Measurements from ENCODE around the gene HORMAD2.

HORMAD2 gene

DNA sequence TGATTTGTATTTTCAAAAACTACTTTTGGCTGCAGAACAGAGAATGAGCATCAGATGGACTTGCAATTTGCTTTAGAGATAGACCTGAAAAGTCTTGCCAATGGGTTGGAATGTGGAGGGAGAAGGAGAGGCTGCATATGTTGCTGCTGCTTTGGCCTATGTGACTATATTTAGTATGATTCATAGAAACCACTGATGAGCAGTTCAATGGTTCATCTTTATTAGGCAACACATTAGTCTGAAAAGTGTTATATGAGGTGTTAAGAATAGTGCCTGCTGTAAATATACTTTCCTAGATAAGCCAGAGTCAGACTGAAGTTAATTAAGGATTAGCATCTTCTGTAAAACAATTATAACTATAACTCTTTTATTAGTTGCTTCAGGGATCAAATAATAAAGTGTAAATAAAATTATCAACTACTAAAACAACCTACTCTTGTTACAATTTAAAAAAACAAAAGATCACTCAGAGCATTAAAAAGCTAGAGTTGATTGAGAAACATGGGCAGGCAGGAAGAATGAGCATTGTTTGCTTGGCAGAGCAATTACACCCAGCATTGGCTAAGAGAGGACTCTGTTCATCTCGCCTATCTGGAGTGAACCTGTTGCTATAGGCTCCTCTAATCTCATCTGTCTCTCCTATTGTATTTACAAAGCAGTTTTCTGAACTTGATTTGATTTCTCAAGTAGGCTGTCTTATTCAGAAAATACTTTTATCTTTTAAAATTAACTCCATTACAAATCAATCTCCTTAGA is 36.3 kb downstream of the HORMAD2 start:
- H3K4me3 ChIP-seq (ENCODE audit: low read depth, low read length) = no peak overlapping the region
- TF ChIP-seq CTCF (IDR thresholded peaks at IDR 0.05; ENCODE audit: low read depth, low read length) = no peak
- no peak for TF ChIP-seq MAX (IDR thresholded peaks at IDR 0.05; ENCODE audit: low read depth, low read length)
- no peak for TF ChIP-seq POLR2A (IDR thresholded peaks at IDR 0.05; ENCODE audit: extremely low read depth, insufficient read length)
- TF ChIP-seq MYC (IDR thresholded peaks at IDR 0.05; ENCODE audit: low read depth, low read length) = no peak
- peak; percentile 13 for DNase-seq (ENCODE audit: low read depth)

- DNase-seq (ENCODE audit: low read depth) = no peak
- no peak for TF ChIP-seq MYC (IDR thresholded peaks at IDR 0.05; ENCODE audit: low read depth, low read length)
- H3K4me3 ChIP-seq (ENCODE audit: low read depth, low read length) = no peak overlapping the region
Observed at GRCh38 chr22:30117256-30117655, 37.0 kb downstream of the HORMAD2 start.

GRCh38 chr22:30118291-30118690 is 38.0 kb downstream of the HORMAD2 start:
- TF ChIP-seq MAX (IDR thresholded peaks at IDR 0.05; ENCODE audit: low read depth, low read length) (no peak), CTCF (IDR thresholded peaks at IDR 0.05; ENCODE audit: low read depth, low read length) (no peak), POLR2A (IDR thresholded peaks at IDR 0.05; ENCODE audit: extremely low read depth, insufficient read length) (no peak), MYC (IDR thresholded peaks at IDR 0.05; ENCODE audit: low read depth, low read length) (no peak)
- DNase-seq (ENCODE audit: low read depth) = no peak
- no peak overlapping the region for H3K4me3 ChIP-seq (ENCODE audit: low read depth, low read length)

- no peak for DNase-seq (ENCODE audit: low read depth)
Observed at GRCh38 chr22:30121960-30122359, 41.7 kb downstream of the HORMAD2 start.

DNA sequence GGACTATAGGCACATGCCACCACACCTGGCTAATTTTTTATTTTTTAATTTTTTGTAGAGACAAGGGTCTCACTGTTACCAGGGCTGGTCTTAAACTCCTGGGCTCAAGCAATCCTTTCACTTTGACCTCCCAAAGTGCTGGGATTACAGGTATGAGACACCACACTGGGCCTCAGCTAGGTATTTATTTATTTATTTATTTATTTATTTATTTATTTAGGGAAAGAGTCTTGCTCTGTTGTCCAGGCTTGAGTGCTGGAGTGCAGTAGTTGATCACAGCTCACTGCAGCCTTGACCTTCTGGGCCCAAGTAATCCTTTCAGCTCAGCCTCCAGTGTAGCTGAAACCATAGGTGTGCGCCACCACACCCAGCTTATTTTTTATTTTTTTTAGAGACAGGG is 43.2 kb downstream of the HORMAD2 start:
- no peak overlapping the region for H3K4me3 ChIP-seq (ENCODE audit: low read depth, low read length)
- TF ChIP-seq MYC (IDR thresholded peaks at IDR 0.05; ENCODE audit: low read depth, low read length) (no peak), CTCF (IDR thresholded peaks at IDR 0.05; ENCODE audit: low read depth, low read length) (no peak), POLR2A (IDR thresholded peaks at IDR 0.05; ENCODE audit: extremely low read depth, insufficient read length) (no peak), MAX (IDR thresholded peaks at IDR 0.05; ENCODE audit: low read depth, low read length) (no peak)
- no peak for DNase-seq (ENCODE audit: low read depth)

More at GRCh38 chr22:30121960-30122359, 41.7 kb downstream of the HORMAD2 start:
- no peak for TF ChIP-seq MYC (IDR thresholded peaks at IDR 0.05; ENCODE audit: low read depth, low read length)
- TF ChIP-seq POLR2A (IDR thresholded peaks at IDR 0.05; ENCODE audit: extremely low read depth, insufficient read length) = no peak
- TF ChIP-seq MAX (IDR thresholded peaks at IDR 0.05; ENCODE audit: low read depth, low read length) = no peak
- no peak for TF ChIP-seq CTCF (IDR thresholded peaks at IDR 0.05; ENCODE audit: low read depth, low read length)
- H3K4me3 ChIP-seq (ENCODE audit: low read depth, low read length) = no peak overlapping the region

- no peak overlapping the region for H3K4me3 ChIP-seq (ENCODE audit: low read depth, low read length)
- TF ChIP-seq MAX (IDR thresholded peaks at IDR 0.05; ENCODE audit: low read depth, low read length) (no peak), POLR2A (IDR thresholded peaks at IDR 0.05; ENCODE audit: extremely low read depth, insufficient read length) (no peak), CTCF (IDR thresholded peaks at IDR 0.05; ENCODE audit: low read depth, low read length) (no peak), MYC (IDR thresholded peaks at IDR 0.05; ENCODE audit: low read depth, low read length) (no peak)
- peak; percentile 28 for DNase-seq (ENCODE audit: low read depth)
Observed at GRCh38 chr22:30127749-30128166, 47.5 kb downstream of the HORMAD2 start.

All from NB4 (cell line).